ENCODE measurements around the gene ZSWIM8.

ZSWIM8 gene

GRCh38 chr10:73850863-73851461, 65.6 kb downstream of the ZSWIM8 start:
- DNase-seq (ENCODE audit: extremely low spot score), result no peak
- TF ChIP-seq NFRKB (IDR thresholded peaks at IDR 0.05), result no peak
- TF ChIP-seq TARDBP (IDR thresholded peaks at IDR 0.05), result no peak
- no peak for TF ChIP-seq HDGF (IDR thresholded peaks at IDR 0.05; ENCODE audit: borderline replicate concordance)
- no peak for TF ChIP-seq CTBP1 (IDR thresholded peaks at IDR 0.05; ENCODE audit: borderline replicate concordance)
- no peak for TF ChIP-seq FOXK2 (IDR thresholded peaks at IDR 0.05)
- no peak for TF ChIP-seq FOXM1 (IDR thresholded peaks at IDR 0.05; ENCODE audit: borderline replicate concordance)
- no peak for TF ChIP-seq SP1 (IDR thresholded peaks at IDR 0.05)
- no peak for TF ChIP-seq LEF1 (IDR thresholded peaks at IDR 0.05; ENCODE audit: borderline replicate concordance)
- ChIA-PET CTCF (interaction anchor here (1.2 to 3.4 kb wide), 3 partner anchors 11 to 28 kb away, joined by 4 to 44 read pairs (median 8); no protein-coding TSS in a partner anchor), POLR2A (interaction anchor here (1.5 kb wide), 1 partner anchor 29 kb away, joined by 7 read pairs; no protein-coding TSS in a partner anchor)

All from HEK293T (cell line).